Measurements from ENCODE around the gene GALNT5.

Gene GALNT5

DNA sequence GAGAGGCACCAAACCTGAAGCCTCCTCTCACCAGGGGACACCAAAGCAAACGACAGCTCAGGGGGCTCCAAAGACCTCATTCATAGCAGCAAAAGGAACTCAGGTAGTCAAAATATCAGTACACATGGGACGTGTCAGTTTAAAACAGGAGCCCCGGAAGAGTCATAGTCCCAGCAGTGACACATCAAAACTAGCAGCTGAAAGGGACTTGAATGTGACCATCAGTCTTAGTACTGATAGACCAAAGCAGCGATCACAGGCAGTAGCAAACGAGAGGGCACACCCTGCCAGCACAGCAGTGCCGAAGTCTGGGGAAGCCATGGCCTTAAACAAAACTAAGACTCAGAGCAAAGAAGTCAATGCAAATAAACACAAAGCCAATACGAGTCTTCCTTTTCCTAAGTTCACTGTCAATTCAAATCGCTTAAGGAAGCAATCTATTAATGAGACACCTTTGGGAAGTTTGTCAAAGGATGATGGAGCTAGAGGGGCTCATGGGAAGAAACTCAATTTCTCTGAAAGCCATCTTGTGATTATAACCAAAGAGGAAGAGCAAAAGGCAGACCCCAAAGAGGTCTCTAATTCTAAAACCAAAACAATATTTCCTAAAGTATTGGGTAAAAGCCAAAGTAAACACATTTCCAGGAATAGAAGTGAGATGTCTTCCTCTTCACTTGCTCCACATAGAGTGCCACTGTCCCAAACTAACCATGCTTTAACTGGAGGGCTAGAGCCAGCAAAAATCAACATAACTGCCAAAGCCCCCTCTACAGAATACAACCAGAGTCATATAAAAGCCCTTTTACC lies 1.2 kb downstream of the GALNT5 start:
- no peak for DNase-seq (ENCODE audit: low spot score)
- Histone ChIP-seq H3K4me3 (no peak overlapping the region), H3K27ac (no peak overlapping the region)
- TF ChIP-seq, protein P1, sequence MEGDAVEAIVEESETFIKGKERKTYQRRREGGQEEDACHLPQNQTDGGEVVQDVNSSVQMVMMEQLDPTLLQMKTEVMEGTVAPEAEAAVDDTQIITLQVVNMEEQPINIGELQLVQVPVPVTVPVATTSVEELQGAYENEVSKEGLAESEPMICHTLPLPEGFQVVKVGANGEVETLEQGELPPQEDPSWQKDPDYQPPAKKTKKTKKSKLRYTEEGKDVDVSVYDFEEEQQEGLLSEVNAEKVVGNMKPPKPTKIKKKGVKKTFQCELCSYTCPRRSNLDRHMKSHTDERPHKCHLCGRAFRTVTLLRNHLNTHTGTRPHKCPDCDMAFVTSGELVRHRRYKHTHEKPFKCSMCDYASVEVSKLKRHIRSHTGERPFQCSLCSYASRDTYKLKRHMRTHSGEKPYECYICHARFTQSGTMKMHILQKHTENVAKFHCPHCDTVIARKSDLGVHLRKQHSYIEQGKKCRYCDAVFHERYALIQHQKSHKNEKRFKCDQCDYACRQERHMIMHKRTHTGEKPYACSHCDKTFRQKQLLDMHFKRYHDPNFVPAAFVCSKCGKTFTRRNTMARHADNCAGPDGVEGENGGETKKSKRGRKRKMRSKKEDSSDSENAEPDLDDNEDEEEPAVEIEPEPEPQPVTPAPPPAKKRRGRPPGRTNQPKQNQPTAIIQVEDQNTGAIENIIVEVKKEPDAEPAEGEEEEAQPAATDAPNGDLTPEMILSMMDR (IDR thresholded peaks at IDR 0.05) = no peak

DNA sequence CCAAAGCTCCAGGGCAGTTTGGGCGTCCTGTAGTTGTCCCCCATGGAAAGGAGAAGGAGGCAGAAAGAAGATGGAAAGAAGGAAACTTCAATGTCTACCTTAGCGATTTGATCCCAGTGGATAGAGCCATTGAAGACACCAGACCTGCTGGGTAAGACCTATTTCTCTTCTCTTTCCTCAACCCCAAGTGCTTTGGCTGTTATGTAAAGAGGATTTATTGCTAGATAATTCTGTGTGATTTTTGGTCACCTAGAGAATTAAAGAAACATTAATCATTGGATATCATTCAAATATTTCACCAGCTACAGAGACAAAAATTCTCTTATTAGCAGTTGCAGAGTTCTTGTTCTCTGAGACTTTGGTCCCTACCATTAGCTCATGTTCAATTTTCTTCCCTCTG lies 1.9 kb downstream of the GALNT5 start:
- H3K27ac ChIP-seq = no peak overlapping the region
- TF ChIP-seq, protein P1 (IDR thresholded peaks at IDR 0.05) = no peak
- no peak for DNase-seq (ENCODE audit: low spot score)

DNA sequence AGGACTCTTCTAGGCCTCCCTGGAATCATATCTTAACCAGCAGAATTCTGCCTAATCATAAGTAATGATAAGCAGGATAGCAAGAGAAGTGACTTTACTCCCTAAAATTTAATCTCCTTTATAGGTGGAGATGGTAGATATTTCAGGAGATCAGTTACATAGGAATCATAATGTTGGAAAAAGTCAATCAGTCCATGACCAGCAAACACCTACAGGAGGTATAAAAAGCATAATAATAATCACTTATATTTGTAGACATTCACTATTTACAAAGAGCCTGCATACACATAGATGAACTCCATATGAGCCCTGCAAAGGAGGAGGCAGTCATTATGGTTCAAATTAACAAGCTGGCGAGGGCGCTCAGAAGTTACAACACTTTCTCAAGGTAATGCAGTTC lies 2.5 kb downstream of the GALNT5 start:
- no peak for DNase-seq (ENCODE audit: low spot score)
- Histone ChIP-seq H3K4me3 (no peak overlapping the region), H3K27ac (no peak overlapping the region)
- TF ChIP-seq, protein P1 (IDR thresholded peaks at IDR 0.05) = no peak

More for the DNA sequence above, 1.9 kb downstream of the GALNT5 start:
- no peak overlapping the region for H3K4me3 ChIP-seq

DNA sequence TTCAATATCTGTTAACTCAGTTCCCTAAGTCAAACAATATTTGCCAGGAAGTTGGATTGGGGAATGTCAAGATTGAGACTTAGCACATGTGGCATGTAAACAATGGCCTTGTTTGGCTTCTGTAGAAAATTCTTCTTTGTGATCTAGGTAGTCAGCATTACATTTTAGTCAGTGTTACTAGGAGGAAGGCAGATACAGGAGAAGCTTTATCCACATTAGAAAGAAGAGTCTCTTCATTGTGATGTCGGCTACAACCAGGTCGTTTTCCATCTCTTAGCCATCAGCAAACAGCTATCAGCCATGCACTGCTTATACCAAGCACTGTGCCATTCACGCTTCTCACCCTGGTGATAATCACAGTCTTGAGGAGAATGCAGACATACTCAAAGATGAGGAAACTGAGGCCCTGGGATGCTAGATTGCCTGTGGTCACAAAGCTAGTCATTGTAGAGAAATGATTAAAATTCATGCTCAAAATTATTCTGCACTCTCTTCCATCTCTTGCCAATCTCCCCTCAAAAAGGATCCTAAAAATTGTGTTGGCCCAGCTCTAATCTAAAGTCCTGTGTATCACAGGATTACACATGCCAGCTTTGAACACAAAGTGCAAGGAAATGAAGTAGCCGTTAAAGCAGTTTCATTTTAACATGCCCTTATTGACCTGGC lies 3.2 kb downstream of the GALNT5 start:
- TF ChIP-seq, protein P1 (IDR thresholded peaks at IDR 0.05) = no peak
- DNase-seq (ENCODE audit: low spot score) = no peak
- peak overlapping the region; percentile 51 for H3K4me3 ChIP-seq
- H3K27ac ChIP-seq = peak overlapping the region in 1 of 2 donors; percentile 28

DNA sequence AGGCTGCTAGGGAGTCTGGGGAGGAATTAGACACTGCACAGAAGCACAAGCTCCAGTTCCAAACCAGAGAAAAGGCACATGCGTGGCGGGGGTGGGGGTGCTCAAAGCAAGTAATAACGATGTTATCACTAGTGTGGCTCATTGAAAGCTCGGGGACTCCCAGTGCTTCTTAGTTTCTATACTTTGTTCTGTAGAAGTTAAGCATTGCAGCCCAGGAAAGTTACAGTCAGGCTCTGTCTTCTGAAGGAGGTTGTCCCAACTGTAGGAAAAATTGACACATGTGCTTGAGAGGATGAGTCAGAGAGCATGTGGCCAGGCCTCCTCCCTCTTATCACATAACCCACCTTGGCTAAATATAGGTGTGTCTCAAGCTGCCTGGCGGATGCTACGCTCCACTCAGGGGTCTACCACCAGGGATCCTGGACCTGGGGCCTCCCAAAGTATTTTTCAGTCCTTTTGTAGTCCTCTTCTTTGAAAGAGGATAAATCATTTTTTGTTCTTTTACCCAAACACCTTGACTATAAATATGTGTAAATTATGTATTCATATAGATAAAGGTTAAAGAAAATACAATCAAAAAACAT lies 3.8 kb downstream of the GALNT5 start:
- no peak for DNase-seq (ENCODE audit: low spot score)
- TF ChIP-seq, protein P1 (IDR thresholded peaks at IDR 0.05) = no peak
- H3K4me3 ChIP-seq = peak overlapping the region; percentile 51
- peak overlapping the region in 1 of 2 donors; percentile 28 for H3K27ac ChIP-seq

DNA sequence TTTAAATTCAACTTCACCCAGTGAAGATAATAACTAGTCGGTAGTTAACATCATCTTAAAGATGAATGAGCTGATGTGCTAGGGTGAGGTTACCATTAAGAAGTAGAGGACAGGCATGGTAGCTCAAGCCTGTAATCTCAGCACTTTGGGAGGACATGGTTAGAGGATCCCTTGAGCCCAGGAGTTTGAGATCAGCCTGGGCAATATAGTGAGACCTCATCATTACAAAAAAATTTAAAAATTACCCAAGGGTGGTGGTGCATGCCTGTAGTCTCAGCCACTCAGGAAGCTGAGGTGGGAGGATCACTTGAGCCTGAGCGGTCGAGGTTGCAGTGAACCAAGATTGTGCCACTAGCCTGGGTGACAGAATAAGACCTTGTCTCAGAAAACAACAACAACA lies 4.7 kb downstream of the GALNT5 start:
- TF ChIP-seq, protein P1 (IDR thresholded peaks at IDR 0.05) = no peak
- Histone ChIP-seq H3K27ac (no peak overlapping the region), H3K4me3 (no peak overlapping the region)
- DNase-seq (ENCODE audit: low spot score) = no peak

Measured in coronary artery (tissue), 2 donors.